C1 segment of cervical spinal cord (tissue), 14 donors: ENCODE results near the gene DNM3.

ENCODE experiments used
- DNase-seq, 14 donors: peaks; one replicate each; lab custom pipeline; 2025; lab: John Stamatoyannopoulos, UW

Gene DNM3

DNA sequence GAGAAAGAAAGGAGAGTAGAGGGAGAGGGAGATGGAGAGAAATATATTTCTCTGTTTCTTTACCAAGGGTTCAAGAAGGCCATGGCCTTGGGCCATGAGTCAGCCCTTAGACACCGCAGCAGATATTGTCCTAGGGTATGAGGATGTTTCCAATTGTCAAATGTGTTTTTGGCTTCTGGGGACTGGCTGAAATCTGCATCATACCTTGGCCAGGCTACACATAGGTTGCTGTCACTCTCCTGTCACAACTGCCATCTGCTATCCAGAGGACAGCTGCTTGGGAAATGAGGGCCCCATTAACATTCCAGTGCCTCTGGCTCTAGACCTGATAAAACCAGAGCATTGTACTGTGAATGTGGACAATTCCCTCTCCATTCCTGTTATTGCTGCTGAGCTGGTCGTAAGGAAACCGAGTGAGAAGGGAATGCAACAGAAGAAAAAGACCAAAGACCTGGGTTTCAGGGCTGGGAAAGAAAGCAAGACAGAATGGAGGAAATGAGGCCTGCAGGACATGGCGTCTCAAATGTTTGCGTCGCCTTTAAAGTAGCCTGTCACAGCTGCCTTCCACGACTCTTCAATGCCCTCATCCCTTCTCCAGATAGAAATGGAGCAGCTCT, 611.3 kb downstream of the DNM3 start:
- no peak for DNase-seq

DNA sequence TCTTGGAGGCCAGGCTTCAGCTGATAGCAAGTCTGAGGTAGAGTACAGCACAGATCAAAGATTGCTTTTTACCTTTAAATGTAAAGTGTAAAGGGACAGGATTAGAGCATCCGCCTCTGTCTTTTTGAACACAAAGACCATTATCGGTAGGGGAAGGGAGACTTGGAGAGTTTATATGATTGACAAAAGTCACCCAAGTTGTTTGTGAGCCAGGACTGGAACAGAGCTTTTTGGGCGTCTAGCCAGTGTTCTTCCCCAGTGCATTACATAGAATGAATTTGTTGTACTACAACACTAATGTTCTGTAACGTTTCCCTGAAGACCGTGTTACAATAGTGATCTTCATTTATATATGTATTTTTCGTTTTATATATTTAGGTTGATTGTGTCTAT, 611.9 kb downstream of the DNM3 start:
- DNase-seq, result no peak

DNA sequence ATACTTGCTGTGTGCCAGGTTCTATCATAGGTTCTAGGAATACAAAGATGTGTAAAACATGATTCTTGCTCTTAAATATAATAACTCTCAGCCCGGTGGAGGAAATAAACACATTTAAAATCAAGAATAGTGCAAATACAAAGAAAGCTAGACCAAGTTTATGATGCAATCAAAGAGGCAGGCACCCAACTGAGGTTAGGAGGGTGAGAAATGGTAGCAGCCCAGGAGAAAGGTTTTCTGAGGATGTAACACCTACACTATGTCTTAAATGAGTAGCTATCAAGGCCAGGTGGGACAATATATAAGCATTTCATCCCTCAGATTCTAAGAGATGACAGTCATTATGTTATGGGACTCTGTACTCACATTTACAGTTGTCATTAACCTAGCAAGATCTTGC, 612.3 kb downstream of the DNM3 start:
- DNase-seq, result no peak

DNA sequence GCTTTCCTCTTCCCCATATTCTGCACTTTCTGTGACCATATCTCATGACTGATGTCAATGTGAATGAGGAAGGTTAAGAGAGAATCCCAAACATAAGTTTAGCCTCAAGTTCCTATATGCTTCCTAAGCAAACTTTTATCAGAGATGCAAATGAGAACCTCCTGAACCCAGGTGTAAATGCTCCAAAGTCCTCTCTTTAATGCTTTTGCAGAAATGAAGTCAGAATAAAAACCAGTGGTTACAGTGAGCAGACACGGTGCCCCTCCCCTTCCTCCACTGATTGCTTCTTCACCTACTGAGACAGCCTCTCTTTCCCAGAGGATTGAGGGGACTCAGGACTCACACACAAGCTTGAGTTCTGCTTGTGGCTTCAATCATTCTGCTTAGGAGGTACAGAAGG, 614.2 kb downstream of the DNM3 start:
- DNase-seq, result no peak

- DNase-seq, result no peak
Measured at GRCh38 chr1:172456344-172456769, 615.1 kb downstream of the DNM3 start.

- DNase-seq, result no peak
Measured at GRCh38 chr1:172457479-172458130, 616.3 kb downstream of the DNM3 start.

DNA sequence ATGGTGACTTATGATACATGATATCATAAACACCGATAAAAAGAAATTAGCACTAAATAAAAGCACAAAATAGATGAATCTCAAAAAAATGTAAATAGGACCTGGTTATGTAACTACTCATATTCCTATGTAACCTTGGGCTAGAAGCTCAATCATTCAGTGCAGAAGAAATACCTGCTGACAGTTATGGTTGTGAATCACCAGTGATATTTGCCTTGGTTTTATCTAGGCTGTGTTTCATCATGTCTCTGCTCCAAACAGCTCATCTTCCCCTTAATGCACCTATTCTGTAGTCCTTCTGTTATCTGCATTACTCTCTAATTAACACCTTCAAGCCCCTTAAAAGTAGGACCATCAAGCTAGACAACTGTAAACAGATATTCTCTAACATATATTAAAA, 618.9 kb downstream of the DNM3 start:
- DNase-seq, result no peak

DNA sequence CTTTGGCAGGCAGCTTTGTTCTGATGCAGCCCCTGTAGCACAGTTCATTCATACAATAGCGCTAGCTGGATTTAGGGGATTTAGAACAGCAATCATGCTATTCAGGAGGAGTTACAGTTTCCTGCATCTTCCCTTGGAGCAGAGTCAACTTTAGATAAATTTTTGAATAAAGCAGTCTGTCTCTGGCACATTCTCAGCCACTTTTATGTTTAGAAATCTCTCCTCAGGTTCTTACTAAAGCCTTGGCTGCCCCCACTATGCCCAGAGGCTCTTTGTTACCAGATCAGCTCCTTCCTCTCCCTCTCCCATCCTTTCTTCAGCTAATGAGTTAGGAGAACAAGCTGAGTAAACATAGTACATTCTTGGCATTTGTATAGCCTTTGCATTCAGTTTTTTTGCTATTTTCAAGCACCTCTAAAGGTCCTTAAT, 619.6 kb downstream of the DNM3 start:
- DNase-seq, result no peak
